Measurements from ENCODE around the gene SMYD5.
"Not testable (repeated sequence)": the region's sequence is repeated elsewhere in the genome, so short reads cannot be mapped to it uniquely, and the experiment has no call there.

The SMYD5 gene

DNA sequence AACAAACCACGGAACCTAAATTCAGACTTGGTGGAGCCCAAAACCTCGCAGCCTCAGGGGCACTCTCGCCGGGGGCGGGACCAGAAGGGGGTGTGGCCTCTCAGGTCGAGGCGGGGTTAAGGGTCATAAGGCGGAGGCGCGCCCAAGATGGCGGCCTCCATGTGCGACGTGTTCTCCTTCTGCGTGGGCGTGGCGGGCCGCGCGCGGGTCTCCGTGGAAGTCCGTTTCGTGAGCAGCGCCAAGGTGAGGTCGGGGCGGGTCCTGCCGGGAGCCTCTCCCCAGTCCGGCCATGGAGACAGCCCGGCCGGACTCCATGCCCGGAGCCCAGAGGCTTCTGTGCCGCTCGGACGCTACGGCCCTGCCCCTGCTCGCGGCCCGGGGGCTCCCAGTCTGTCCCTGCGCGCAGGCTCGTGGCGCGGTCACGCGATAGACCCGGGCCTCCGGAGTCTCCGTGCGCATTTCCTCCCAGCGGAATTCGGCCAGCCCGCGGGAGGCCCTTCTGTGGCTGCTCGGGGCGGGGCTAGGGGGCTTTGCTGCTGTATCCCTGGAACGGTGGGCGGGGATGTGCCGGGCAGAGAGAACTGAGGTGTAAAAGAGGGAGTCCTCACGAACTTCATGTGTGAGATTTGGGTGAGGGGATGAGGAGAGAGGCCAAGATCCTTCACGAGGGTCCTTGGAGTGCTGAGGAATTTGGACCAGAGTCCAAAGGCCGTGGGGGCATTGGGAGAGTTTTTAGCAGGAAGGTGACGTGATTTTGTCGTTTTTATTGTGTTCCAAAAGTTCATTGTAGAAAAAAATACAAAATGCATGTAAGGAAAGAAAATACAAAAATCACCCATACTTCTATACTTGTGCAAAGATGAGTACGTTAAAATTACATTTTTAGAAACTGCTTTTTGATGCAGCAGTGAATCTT is at the start of gene SMYD5:
SMYD5 (plus strand) TSS at position 126 of the 916 bp plus-strand sequence; CDS start at position 148, 22 bp downstream.
- peak; percentile 44 for DNase-seq (ENCODE audit: low read depth, low spot score)

DNA sequence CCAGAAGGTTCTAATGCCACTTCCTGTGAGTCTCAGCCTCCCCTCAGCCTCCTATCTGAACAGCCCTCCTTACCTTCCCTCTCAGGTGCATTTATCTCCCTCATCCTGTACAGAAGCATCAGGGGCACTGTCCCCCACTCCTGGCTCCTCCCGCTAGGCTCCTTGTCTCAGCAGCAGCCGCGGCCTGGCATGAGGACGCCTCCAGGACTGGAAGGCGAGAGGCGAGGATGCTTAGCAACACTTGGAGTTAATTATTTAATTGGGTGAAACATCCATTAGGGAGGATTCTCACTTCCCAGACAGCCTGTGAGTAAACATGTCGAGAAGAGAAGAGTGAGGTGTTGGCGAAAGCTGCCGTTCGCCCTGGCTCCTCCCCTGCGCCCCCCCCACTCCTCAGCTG is 48.1 kb upstream of the SMYD5 start:
- DNase-seq (ENCODE audit: low read depth, low spot score), result not testable (repeated sequence)

DNA sequence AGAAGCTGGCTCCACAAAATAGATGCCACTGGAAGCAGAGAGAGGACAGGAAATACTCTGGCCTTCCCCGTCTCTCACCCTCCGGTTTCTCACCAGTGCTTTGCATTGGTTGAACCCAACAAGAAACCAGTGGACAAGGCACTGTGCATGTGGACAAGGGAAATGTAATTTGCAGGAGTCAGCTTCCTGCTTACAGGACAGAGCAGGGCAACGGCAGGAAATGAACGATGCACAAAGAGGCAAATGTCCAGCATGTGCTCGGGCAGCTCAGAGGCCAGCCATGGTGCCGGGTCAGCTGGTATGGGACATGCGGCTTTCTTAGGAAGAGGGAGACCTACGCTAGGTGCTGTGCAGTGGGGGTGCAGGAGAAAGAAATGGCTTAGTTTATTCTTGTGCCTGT is 47.2 kb upstream of the SMYD5 start:
- not testable (repeated sequence) for DNase-seq (ENCODE audit: low read depth, low spot score)

DNA sequence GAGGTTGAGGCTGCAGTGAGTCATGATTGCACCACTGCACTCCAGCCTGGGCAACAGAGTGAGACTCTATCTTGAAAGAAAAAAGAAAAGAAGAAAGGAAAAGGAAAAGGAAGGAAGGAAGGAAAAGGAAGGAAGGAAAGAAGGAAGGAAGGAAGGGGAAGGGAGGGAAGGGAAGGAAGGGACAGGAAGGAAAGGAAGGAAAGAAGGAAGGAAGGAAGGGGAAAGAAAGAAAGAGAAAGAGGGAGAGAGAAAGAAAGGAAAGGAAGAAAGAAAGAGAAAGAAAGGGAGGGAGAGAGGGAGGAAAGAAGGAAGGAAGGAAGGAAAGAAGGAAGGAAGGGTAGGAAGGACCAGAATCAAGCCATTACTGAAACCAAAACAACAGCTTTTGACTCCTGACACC is 45.7 kb upstream of the SMYD5 start:
- not testable (repeated sequence) for DNase-seq (ENCODE audit: low read depth, low spot score)

DNA sequence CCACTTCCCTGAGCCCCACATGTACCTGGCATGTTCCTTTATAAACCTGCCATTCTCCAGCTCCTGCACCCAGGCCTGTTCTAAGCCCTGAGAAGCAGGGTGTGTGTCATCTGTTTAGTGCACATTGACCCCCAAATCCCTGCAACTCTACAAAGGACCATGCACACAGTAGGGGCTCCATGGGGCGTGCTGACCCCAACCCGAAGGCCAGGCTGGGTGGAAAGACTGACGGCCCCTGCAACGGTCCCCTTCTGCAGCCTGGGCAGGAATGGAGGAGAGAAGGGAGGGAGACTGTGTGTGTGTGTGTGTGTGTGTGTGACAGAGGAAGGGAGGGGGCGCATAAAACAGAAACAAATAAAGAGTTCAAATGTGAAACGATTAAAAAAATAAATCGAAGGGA is 43.7 kb upstream of the SMYD5 start:
- DNase-seq (ENCODE audit: low read depth, low spot score), result not testable (repeated sequence)

DNA sequence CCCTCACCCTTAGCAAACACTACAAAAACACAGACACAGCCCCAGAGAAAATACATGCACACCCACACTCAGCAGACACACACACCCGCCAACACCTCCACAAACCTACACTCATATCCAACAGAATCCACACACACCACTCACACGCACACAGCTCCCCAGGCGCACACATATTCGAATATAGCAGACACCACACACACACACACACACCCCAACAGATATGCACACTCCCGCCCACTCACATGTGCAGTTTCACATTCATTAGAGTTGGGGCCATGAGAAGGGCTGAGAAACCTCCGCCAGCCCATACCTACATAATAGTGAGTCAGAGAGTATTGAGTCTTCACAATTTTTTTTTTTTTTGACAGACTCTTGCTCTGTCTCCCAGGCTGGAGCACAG is 41.1 kb upstream of the SMYD5 start:
- no peak for DNase-seq (ENCODE audit: low read depth, low spot score)

DNA sequence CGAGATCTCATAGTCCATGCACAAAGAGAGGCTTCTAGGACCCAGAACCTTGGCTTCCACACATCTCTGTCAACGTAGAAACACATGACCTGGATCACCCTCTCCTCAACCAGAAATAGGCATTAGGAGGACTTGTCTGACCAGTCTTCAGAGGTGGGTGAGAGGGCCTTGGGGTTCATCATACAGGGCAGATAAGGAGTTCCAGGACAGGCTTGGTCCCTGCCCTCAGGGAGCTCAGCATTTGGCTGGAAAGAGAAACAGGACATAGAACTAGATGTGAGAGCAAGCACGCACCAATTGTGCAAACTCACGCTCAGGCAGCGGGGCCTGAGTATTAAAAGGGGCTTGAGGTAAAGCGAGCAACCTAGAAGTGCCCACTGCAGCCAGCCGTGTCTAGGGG is 40.3 kb upstream of the SMYD5 start:
- no peak for DNase-seq (ENCODE audit: low read depth, low spot score)

DNA sequence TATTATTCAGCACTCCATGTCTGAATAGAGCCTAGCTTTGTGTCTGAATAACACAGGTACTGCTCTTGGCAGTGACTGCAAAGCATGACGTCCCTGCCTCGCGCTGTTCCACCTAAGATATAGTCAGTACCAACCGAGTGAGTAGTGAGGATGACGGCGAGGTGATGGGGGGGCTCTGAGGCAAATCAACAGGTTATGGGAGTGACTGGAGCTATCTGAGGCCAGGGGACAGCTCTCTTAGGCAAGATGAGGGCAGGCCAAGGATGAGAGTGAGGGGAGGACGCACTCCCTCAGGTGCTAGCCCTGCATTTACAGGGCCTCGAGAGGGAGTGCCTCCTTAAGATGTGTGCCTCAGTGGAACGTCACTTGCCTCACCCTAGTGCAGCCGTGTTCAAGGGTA is 39.8 kb upstream of the SMYD5 start:
- no peak for DNase-seq (ENCODE audit: low read depth, low spot score)

DNA sequence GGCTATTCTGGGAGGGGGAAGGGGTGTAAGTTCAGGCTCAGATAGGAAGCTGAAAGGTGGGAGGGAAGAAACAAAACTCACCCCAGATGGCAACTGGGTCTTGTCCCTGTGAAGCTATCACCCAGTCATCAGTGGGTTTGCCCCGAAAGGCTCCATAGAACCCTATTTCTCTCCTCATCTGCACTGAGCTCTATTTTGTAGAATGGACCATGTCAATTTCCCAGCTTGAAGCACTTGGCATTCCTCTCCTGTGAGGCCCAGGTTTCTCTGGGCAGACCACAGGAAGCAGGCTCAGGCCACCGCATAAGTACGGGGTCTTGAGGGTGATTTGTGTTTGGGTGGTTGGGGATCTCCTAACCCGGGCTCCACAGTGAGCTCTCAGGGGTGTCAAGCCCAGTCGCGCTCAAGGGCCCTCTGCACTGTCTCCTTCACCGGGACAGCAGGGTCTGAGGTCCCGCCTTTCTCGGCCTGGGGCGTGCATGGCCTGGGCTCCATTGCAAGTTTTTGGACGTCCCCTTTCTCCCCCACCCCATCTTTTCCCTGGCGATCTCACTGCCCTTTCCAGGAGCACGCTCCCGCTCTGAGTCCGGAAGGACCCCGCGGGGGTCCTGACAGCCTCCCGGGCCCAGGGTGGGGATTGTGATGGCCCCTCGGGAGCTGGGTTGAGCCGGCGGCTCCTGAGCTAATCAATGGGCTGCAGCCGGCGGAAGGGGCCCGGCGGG is 38.9 kb upstream of the SMYD5 start:
- DNase-seq (ENCODE audit: low read depth, low spot score), result no peak

DNA sequence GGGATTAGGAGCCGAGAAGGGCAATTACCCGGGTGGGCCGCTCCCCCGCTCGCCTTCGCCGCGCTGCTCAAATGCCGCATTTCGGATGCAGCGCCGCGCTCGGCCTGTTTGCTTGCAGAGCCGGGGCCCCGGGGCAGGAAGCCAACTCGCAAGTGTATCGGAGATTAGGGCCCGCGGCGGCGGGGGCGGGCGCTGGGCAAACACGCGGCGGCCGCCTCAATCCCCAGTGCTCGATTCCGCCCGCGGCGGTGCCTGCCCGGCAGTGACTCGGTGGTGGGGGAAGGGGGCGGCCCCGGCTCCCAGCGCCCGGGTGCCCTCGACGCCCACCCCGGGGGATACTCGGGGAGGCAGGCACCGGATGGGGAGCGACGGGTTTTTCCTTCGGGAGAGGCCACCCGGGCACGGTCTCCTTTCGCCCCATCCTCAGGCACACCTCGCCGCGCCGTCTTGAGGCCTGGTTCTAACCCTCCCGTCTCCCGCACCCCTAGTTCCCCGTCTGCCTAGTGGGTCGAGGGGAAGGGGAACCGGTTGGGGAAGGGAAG is 38.3 kb upstream of the SMYD5 start:
- no peak for DNase-seq (ENCODE audit: low read depth, low spot score)

DNA sequence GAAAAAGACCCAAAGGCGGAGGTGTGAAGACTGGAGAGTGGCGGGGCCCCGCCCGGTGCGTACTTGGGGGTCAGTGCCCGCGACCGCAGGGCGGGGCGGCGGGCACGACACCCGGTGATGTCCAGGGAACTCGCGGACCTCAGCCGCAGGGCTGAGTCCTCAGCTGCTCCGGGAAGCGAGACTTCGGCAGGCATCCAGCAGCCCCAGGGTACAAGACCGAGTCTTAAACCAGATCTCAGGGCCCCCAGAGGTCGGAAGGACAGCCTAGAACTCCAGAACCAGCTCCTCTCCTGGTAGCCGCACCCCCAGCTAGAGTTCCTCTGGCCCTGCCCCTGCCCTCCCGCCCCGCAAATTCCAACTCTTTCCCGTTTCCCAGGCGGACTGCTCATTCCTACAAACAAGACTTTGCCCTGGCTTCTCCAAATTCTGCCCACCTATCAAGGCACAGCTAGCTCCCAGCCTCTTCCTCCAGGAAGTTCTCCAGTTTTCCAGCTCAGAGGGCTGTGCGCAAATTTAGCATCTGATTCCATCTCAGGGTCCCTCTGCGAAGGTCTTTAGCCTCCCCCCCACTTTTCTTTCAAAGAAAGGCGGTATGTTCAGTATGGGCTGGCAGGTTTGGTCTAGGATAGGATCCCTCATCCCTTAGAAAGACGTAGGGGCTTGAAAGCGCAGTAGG is 37.7 kb upstream of the SMYD5 start:
- DNase-seq (ENCODE audit: low read depth, low spot score), result no peak

DNA sequence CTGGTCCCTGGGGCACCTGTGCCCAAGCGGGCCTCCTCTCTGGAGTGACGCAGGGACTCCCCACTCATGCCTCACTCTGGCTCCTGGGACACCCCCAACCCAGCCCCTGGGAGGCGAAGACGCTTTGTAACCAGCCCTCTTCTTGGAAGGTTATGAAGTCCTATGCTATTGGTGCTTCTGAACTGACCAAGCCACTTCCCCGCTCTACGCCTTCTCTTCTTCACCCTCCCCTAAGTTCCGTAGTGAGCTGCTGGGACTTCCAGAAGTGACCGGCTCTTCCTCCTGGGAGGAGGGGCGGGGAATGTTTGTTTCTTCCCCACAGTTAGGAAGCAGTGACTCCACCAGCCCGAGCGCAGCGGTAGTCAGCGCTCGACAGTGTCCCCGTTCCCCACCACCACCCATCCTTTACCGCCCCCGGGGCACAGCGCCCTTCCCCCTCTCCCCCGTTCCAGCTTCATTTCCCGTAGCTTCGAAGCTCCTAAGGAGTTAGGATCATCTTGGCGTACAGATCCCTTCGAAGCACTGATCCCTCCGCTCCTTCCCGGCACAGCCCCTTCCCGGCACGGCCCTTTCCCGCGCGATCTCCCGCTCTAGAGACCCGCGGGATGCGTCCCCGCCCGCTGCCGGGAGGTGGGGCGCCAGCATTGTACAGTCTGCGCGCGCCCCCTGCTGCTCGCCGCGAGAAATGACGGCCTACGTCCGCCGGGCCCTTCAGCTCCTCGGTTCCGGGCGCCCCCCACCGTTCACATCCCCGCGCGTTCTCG is 37.0 kb upstream of the SMYD5 start:
- peak; percentile 64 for DNase-seq (ENCODE audit: low read depth, low spot score)

DNA sequence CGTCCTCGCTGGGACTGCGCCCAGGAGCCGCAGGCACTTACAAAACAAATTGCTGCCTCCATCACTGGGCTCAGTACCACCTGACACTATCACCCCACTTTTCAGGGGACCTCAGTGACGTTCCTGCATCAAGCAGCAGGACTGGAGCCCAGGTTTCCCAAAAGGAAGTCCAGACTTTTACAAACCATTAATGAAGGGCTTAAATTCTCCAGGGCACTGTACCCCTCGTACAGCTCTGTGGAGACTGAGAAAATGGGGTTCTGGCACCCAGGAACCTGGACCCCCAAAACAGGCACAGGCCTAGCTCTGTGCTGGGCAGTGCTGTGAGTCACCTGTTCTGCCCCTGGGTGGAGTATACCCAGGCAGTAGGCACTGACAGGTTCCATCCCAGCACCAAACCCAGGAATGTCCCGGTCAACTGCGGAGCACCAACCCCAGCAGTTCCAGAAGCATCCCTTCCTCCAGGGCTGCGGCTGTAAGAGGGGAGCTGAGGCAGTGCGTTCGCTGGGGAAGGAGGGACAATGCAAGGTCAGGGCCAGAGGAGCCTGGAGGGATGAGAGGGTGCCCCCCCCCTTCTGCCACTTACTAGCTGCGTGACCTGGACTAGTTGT is 36.3 kb upstream of the SMYD5 start:
- no peak for DNase-seq (ENCODE audit: low read depth, low spot score)

DNA sequence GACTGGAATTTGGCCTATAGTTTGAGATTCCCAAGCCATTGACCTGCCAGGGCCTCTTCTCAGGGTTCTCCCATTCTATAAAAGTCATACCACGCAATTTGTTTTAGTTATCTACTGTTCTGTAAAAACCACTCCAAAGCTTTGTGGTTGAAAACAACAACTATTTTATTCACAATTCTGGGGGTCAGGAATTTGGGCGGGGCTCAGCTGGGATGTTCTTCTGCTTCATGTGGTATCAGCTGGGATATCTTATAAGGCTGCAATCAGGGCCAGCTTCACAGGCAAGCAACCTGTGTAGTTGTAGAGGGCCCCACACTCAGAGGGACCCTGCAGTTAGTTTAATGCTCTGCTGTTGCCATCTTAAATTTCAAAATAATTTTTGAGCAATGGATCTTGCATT is 28.1 kb upstream of the SMYD5 start:
- no peak for DNase-seq (ENCODE audit: low read depth, low spot score)

DNA sequence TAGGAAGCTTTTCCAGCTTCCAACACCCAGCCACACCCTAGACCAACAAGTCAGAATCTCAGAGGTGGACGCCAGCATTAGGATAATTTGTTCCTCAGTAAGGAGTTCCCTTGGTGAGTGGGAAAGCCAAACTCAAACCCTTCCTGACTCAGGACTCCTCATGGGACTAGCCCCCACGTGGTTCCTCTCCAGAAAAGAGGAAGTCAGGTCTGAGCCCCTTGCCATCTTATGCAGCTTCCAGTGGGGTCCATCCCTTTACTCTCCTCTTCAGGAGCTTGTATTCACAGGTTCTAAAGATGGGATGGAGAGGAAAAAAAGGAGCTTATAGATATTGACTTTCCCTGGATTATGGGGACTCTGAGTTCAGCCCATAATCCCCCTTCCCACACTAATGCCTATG is 26.5 kb upstream of the SMYD5 start:
- no peak for DNase-seq (ENCODE audit: low read depth, low spot score)

DNA sequence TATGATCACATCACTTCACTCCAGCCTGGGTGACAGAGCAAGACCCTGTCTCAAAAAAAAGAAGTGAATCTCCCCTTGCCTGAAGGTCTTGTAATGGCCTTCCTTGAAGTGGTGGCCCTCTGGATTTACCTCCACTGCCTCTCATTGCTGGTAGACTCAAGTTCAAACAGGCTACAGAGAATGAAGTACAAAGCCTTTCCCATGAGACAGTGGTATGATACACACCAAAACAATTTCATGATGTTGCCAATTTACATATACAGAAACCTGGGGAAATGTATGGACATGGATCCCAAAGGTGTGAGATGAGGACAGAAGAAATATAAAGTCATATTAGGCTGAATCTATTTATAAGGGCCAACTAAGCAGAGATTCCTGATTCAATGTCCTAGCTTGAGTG is 16.5 kb upstream of the SMYD5 start:
- DNase-seq (ENCODE audit: low read depth, low spot score), result no peak

DNA sequence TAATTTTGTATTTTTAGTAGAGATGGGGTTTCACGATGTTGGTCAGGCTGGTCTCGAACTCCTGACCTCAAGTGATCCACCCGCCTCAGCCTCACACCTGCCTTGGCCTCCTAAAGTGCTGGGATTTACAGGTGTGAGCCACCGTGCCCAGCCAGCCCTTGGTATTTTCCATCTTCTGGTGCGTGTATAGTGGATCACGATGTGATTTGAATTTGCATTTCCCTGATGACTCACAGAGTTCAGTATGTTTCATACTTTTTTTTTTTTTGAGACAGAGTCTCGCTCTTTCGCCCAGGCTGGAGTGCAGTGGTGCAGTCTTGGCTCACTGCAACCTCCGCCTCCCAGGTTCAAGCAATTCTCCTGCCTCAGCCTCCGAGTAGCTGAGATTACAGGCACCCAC is 13.8 kb upstream of the SMYD5 start:
- DNase-seq (ENCODE audit: low read depth, low spot score), result not testable (repeated sequence)

DNA sequence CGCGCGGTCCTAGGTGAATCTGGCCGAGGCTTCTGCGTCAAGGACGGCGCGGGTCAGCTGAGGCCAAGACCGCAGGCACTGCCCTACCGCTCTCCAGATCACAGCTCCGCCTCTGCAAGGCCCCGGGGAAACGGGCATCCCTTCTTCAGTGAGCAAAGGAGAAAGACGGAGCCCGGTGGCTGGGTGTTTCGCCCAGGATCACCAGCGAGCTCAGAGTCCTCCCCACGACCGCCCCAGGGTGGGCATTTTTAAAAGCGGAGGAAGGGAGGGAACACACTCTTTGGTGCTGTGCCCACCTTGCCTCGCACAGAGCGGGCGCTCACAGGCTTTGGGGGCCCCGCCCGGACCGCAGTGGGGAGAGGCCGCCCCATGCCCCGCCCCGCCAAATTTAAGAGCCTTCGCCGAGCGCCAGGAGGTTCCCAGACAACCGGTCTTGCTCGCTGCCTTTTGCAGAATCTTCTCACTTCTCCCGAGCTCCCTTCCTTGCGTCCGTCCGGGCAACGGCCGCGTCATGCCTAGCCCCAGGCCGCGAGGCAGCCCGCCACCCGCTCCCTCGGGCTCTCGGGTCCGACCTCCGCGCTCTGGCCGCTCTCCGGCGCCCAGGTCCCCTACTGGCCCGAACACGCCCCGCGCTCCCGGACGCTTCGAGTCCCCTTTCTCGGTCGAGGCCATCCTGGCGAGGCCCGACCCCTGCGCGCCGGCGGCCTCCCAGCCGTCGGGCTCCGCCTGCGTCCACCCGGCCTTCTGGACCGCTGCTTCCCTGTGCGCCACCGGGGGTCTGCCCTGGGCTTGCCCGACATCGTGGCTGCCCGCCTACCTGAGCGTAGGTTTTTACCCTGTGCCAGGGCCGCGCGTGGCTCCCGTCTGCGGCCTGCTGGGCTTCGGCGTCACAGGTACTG is 11.6 kb upstream of the SMYD5 start, which contains the start of gene NOTO:
NOTO (plus strand) TSS at position 419 of the 899 bp plus-strand sequence; CDS start at position 512, 93 bp downstream.
- DNase-seq (ENCODE audit: low read depth, low spot score), result no peak

DNA sequence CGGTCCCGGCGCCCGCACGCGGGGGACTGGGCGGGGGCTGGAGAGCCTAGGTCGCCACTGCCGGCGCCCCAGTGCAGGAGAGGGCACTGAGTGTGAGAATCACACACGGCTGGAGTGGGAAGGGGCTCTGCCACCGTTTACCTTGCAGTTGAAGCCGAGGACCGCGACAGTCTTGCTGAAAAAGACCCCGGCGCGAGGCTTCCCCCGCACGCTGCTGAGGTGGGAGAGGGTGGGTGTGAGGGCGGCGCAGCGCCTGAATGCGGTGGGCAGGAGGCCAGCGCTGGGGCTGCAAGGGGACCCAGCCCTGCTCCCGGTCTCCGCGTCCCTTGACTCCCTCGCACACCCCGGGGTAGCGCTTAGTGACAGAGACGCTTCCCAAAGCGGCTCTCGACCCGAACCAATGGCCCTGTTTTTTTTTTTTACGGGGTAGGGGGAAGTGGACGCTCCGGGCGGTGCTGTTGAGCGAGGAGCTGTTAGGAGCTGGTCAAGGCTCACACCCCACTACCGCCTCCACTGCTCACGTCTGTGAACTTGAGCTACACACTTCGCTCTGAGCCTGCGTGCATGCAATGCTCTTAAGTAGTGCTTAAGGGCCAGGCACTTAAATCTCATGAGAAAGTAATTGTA is 10.9 kb upstream of the SMYD5 start:
- DNase-seq (ENCODE audit: low read depth, low spot score), result no peak

Measured in smooth muscle cell of the brain vasculature (primary cell).